GM19239 (cell line): ENCODE measurements around the gene RPH3AL.
"Not testable (repeated sequence)": the region's sequence is repeated elsewhere in the genome, so short reads cannot be mapped to it uniquely, and the experiment has no call there.

Experiments
- DNase-seq: peaks from one replicate; pipeline ENCODE4 v3.0.0; 2011; ENCODE audit warnings: low spot score; ENCODE audit not compliant: insufficient read length
- FAIRE-seq: peaks from 2 replicates; lab custom pipeline; 2011; peaks lifted over from hg19 to GRCh38; lab: Jason Lieb, UNC

RPH3AL gene

GRCh38 chr17:322006-322780, 30.4 kb downstream of the RPH3AL start:
- FAIRE-seq, result no peak

DNA sequence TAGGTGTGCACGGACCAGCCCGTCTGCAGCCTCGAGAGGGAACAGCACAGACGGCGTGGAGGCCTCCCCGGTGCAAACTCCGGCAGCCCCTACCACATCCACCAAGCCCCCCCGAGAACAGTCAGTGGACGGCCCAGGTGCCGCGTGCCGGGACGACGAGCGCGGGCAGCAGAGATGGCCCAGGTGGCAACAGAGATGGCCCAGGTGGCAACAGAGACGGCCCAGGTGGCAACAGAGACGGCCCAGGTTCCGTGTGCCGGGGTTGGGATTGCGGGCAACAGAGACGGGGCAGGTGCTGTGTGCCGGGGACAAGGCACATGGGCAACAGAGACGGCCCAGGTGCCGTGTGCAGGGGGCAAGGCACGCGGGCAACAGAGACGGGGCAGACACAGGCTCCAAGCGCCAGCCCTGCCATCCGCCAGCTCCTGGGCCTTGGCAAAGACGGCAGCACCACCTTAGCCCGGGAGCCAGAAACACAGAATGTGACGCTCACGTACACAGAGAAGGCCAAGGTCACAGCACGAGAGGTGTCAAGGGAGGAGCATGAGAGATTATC, 31.1 kb downstream of the RPH3AL start:
- DNase-seq (no peak), FAIRE-seq (no peak)

More at GRCh38 chr17:322006-322780, 30.4 kb downstream of the RPH3AL start:
- no peak for DNase-seq

DNA sequence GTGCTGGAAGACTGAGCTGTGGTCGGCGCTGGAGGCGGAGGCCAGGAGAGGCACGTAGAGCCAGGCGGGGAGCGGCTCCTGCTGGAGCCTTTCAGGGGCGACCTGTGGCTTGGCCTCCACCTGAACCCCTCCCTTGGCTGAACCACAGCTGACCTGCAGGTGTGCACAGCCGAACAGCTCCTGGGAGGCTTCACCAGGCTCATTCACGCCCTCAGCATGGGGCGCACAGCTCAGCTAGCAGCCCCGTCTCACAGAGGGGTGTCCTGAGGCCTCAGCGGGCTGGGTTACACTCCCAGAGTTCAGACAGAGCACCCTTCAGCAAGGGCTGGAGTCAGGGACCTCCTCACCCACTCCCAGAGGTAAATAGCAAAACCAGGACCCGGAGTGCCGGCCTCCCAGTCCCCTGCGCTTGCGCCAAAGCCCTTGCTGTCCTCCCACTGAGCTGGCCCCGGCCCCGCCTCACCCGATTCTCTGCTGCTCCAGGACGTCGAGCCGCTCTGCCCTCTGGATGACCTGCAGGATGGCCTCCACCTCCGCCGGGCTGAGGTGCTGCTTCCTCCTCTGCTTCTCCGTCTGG, 31.7 kb downstream of the RPH3AL start:
- DNase-seq (no peak), FAIRE-seq (no peak)

DNA sequence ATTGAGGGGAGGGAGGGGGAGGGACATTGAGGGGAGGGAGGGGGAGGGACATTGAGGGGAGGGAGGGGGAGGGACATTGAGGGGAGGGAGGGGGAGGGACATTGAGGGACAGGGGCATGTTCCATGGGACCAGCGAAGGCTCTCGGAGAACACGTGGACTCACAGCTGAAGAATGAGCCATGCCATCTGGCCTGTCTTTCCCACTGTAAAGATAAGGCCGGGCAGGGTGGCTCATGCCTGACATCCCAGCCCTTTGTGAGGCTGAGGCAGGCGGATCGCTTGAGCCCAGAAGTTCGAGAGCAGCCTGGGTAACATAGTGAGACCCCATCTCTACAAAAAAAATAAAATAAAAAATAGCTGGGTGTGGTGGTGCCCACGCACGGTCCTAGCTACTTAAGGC, 32.5 kb downstream of the RPH3AL start:
- FAIRE-seq (no peak), DNase-seq (no peak)

DNA sequence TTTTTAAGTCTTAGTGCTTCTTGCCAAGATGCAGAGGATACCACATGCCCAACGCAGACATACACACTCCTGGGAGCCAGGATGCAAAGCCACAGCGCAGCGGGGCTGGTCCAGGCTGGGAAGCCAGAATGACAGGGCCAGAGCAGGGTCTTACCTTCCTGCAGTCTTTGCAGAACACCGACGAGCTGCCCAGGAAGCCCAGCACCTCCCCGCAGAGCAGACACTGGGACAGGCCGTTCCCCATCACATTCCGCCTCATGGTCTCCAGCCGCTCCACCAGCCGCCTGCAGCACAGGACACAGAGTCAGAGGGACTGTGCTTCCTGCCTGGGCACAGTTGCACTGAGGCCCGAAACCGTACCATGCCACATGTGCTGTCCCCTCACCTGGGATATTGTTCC, 33.3 kb downstream of the RPH3AL start:
- DNase-seq (no peak), FAIRE-seq (no peak)

DNA sequence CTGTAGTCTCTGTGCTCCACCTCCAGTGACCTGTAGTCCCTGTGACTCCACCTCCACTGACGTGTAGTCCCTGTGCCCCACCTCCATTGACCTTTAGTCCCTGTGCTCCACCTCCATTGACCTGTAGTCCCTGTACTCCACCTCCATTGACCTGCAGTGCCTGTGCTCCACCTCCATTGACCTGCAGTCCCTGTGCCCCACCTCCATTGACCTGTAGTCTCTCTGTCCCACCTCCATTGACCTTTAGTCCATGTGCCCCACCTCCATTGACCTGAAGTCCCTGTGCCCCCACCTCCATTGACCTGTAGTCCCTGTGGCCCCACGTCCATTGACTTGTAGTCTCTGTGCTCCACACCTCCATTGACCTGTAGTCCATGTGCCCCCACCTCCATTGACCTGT, 35.5 kb downstream of the RPH3AL start:
- not testable (repeated sequence) for DNase-seq, FAIRE-seq

DNA sequence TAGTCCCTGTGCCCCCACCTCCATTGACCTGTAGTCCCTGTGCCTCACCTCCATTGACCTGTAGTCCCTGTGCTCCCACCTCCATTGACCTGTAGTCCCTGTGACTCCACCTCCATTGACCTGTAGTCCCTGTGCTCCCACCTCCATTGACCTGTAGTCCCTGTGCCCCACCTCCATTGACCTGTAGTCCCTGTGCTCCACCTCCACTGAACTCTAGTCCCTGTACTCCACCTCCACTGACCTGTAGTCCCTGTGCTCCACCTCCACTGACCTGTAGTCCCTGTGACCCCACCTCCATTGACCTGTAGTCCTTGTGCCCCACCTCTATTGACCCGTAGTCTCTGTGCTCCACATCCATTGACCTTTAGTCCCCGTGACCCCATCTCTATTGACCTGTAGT, 37.2 kb downstream of the RPH3AL start:
- DNase-seq, result not testable (repeated sequence)
- peak; percentile 72 for FAIRE-seq

GRCh38 chr17:314614-314944, 38.0 kb downstream of the RPH3AL start:
- DNase-seq, FAIRE-seq: not testable (repeated sequence)

DNA sequence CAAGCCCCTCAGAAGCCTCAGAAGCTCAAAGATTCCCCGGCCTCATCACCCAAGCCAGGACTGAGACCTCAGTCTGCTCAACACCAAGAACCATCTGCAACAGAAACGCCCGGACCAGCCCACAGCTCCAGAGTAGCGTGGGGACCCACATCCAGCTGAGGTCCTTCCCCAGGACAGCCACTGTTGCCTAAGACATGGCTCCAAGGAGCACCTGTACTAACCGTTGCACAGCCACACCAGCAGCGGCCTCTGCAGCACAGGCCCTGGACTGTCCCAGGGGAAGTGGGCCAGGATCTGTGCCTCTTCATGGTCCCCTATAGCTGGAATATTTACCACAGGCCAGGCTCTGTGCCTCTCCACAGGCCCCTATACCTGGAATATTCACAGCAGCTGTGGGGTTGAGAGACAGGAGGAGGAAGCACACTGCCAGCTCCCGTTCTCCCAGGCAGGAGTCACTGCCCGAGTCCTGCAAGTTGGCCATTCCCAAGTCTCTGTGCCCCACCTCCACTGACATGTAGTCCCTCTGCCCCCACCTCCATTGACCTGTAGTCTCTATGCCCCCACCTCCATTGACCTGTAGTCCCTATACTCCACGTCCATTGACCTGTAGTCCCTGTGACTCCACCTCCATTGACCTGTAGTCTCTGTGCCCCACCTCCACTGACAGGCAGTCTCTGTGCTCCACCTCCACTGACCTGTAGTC, 38.5 kb downstream of the RPH3AL start:
- FAIRE-seq, result no peak
- DNase-seq, result no peak

GRCh38 chr17:313231-313630, 39.4 kb downstream of the RPH3AL start:
- DNase-seq, result no peak
- no peak for FAIRE-seq

DNA sequence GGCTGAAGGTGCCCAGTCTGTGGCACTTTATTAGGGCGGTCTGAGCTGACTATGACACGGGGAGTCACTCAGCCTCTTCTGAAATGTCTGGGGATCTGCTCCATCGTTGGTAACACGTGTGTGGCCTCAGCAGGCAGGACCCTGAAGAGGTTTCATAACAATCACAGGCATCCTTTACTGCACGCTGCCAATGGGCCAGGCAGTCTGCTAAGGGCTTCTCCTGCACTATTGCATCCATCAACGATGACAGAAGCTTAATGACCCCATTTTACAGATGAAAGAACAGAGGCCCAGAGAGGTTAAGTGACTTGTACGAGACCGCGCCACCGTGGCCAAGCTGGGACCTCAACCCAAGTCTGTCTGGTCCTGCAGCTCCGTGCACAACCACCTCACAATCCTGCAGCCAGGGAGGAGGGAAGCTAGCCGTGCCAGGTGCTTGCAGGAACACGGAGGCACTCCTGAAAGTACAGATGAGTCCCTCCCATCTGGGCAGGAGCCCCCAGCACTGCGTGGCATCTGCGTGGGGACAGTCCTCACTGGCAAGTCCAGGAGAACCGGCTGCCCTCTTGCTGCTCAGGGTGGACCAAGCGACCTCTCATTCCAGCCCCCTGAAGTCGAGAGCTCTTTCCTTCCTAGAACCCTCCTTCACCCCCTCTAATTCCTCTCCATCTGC, 40.0 kb downstream of the RPH3AL start:
- FAIRE-seq, result no peak
- no peak for DNase-seq

DNA sequence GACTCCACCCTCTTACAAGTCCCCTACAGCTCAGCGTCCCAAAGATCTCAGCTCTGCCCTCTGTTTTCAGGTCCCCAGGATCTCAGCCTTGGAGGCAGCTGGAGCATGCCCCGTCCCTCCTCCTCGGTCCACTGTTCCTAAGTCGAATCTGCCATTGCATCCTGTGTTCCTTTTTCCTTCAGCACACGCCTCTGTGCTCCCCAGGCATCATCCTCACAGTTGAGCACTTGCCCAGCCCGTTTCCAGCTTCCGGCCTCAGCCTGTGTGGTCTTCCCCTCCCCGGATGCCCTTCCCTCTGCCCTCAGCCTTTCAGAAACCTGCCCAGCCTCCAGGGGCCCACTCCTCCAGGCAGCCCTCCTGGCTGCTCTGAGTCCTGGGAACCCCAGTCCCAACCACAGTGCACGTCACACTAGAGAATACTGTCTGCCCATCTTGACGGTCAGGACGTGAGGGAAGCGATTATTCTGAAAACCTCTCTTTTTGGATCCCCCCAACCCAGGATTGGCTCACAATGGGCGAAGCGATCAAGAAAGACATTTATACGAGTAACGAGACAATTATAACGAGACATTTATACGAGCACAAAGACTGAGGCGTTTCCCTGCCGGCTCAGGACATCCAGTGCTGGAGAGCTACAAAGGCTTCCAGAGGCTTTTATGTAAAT, 41.4 kb downstream of the RPH3AL start:
- no peak for FAIRE-seq
- no peak for DNase-seq

- FAIRE-seq (no peak), DNase-seq (no peak)
Measured at GRCh38 chr17:310111-311010, 42.2 kb downstream of the RPH3AL start.

DNA sequence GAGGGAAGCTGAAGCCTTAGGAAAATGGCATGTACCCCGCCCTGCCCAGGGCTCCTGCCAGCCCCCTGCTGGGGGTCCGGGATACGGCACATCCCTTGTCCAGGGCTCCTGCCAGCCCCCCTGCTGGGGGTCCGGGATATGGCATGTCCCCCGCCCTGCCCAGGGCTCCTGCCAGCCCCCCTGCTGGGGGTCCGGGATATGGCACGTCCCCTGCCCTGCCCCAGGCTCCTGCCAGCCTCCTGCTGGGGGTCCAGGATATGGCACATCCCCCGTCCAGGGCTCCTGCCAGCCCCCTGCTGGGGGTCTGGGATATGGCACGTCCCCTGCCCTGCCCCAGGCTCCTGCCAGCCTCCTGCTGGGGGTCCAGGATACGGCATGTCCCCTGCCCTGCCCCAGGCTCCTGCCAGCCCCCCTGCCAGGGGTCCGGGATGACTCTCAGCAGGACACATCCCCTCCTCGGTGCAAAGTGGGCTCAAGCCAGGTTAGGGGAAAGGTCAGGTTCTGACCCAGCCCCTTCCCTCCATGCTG, 43.2 kb downstream of the RPH3AL start:
- no peak for FAIRE-seq
- DNase-seq, result no peak

DNA sequence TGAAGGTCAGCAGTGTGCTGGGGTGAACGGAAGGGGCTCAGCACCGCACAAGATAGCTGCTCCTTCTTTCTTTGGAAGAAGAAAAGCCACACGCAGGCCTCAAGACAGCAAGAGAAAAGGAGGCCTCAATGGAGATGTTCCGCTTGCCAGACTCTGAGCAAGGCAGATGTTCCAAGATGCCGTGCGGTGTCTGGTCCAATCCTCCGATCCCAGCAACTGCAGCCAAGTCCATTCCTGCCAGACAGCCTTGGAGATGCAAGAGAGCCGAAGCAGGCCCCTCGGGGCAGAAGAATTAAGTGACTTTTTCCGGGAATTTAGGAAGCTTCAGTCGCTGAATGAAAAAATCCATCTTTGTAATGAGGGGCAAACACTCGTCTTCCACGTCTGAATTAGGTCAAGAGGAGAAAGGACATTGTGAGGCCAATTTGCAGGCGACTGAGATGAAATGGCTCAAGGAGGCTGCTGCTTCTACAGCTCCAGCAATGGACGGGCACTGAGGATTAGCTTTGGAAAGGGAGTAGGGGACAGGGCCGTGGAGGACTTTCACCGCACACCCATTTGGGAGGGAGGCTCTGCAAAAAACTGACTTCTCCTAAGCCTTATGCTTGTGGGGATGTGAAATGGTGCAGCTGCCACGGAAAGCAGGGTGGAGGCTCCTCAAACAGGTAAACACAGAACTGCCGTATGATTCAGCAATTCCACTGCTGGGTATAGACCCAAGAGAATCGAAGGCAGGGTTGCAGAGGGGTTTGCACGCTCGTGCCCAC, 44.7 kb downstream of the RPH3AL start:
- no peak for FAIRE-seq
- no peak for DNase-seq

GRCh38 chr17:307295-307691, 45.3 kb downstream of the RPH3AL start:
- DNase-seq (no peak), FAIRE-seq (no peak)

DNA sequence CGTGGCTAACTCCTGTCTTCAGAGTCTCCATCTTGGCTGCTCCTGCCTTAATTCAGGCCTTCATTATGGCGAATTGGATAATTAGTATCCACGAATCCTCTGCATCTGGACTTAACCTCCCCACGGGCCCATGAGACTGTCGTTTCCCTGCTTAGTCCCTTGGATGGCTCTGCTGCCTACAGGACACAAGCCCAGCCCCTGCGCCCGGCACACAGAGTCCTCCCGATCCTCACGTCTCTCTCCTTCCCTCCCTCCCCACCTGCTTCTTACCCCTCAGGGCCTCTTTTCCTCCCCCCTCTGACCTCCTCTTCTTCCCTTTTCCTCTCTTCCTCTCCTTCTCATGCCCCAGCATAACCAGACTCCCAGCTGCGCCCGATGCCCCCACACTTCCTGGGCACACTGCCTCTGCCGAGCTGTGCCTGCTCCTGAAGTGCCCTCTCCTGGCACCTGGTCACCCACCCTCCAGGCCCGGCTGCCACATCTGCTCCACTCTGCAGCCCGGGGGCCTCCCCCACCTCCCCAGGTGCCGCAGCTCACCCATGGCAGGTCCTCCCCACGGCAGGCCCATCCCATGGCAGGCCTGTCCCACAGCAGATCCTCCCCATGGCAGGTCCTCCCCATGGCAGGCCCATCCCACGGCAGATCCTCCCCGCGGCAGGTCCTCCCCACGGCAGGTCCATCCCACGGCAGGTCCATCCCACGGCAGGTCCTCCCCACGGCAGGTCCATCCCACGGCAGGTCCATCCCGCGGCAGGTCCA, 45.9 kb downstream of the RPH3AL start:
- FAIRE-seq, result no peak
- no peak for DNase-seq
